GM18858 (cell line): Measurements from ENCODE around the gene GAS2L3.
"Not testable (repeated sequence)": the region's sequence is repeated elsewhere in the genome, so short reads cannot be mapped to it uniquely, and the experiment has no call there.

Experiments
- ATAC-seq: cut with Tn5 transposase; IDR thresholded peaks from one replicate; pipeline ENCODE4 v1.9.1; 2021; ENCODE audit not compliant: unreplicated experiment

Gene GAS2L3

DNA sequence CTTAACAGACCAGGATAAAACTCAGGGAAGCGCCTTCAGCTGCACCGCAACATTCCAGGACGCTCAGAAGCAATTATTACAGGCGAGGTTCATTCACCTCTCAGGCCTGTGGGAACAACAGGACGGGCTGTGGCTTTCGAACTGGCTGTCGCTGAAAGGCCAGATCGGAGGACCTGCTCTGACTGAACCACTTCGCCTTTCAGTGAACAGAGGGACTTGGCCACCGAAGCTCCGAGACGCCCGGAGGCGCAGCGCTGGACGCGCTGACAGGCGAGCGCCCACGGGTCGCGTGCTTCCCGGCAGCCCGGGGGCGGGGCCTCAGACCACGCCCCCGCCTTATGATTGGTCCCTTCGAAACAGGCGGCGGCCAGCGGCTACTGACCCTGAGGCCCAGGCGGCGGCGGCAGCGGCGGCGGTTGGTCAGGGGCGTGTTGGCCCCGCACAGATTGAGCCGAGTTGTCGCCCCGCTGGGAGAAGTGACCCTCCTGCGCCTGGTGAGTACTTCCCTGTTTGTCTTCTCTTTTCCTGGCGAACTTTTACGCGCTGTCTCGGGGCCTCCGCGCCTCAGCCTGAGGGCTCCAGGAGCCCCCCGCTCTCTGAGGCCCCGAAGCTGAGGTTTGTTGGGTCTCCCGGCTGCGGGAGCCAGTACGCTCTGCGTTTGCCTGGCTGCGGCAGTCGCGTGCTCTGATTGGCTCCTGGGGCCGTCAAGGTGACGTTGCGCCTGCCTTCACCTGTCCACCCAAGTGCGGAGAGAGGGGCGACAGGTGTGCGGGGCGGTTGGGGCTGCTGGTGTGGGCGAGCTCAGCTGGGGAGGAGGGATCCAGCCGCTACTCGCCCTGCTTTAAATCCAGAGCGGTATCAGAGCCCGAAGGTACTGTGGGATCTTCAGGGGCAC is at the start of gene GAS2L3:
Gene GAS2L3 (plus strand): TSS at position 393 of the 895 bp plus-strand sequence. CDS start 21,221 bp downstream, outside the sequence.
- ATAC-seq, result peak; percentile 75

DNA sequence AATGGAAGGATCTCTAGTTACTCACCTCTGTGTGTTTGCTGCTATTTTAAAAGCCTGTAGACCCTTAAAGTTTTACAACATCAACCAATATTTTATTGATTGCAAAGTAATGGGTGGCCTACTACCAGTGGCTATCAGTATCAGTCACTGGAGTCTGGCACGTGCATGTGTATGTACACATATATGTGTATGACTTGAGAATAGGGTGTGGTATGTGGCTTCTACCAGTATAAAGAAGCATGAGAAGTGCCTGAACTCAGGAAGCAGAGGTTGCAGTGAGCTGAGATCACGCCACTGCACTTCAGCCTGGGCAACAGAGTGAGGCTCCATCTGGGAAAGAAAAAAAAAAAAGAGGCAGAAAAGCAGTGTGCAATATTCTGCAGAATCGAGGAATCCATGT is 45.5 kb upstream of the GAS2L3 start:
- ATAC-seq, result no peak

DNA sequence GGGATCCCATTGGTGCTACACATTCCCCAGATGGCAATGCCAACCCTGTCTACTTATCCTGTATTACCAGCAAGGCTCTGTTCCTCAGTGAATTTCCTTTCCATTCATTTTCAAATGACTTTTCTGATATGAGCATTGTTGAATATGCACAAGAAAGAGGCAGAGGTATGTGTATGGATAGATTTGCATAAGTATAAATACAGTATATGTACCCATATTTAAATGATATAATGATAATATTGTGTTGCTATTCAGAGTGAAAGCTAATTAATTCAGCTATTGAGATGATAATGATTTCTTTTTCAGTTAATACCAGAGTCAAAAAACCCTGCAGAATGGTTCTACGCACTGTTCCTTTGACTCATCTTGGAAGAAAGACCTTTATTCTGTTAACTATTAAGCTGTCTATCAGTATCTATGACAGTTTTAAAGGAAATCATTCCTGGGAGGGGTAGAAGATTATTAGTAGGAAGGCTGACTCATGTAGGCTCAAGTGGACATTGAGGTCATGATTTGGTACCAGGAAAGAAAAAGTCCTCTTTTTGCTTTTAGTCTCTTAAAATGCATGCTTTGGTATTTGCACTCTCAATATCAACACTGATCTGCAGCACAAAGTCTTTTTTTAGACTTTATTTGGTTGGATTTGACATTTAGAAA is 44.9 kb upstream of the GAS2L3 start:
- ATAC-seq, result no peak

DNA sequence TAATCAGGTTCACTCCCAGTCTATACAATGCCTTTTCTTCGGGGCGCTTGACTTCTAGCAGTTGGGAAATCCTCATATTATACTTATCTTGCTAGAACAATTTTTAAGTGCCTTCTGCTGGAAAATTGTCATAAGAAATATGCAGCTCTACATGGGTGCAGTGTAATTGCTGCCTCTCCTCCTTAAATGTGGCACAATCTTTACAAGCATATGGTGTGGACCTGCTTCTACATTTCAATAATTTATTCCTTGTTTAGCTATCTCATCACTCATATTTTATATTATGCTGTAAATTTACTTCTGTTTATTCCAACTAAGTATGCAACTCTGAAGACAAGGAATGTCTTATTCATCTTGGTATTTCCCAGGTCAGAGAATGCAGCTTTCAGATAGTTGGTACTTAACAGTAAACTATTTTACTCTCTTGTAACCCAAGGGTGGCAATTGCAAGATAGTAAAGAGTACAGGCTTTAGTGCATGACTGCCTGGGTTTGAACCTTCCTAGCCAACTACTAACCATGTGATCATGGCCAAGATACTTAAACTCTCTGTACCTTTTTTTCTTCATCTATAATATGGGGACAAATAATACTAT is 43.6 kb upstream of the GAS2L3 start:
- no peak for ATAC-seq

DNA sequence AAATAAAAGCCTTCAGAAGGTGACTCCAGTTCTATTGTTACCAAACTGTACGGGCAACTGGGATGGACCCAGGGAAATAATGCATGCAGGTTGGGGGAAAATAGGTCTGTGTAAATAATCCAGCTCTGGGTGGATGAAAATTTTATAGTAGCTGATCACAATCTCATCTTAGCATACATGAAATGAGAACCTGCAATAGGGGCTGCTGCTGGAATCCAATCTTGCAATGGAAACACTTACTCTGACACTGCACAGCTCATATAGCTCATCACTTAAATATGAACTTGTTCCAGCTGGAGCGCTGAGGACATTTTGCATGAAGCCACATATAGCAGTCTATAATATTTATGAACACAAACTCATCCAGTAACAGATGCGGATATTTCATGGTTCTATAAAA is 40.1 kb upstream of the GAS2L3 start:
- ATAC-seq, result no peak

DNA sequence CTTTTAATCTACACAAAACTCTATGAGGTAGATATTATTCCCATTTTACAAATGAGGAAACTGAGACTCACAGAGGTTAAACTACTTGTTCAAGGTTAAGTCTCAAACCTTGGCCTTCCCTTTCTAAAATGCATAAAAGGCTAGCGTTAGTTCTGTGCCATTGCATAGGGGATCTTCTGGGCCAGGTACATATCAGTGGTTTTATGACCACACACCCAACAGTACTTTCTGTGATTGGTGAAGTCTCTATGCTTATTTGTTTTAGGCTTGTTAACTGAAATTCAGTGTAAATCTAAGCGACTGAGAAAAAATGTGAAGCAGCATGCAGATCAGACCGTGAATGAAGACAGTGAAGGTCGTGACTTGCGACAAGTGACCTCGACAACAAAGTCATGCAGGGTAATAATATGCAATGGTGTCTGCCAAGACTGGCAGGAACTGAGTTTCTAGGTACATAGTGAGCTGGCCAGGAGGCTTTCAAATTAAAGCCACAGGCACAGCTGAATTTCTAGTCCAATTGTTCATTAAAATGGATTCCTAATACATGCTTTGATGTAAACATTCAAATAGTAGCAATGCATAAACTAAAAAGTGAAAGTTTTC is 38.8 kb upstream of the GAS2L3 start:
- ATAC-seq, result no peak

DNA sequence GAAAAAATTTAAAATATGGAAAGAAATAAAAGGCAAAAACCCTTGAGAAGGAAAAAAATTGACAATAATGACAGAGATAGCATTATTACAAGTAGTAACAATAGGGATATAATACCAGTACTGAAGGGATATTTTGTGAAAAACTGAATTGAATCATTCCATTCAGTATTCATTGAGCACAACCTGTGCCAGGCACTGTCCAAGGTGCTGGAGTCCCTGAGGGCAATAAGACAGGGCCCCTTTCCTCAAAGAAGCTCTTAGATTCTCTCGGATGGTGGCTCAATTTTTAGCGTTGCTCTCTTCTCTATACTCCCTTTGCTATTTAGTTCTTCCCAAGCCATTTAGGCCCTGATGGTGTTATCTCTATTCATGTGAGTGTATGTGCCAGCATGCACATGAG is 34.3 kb upstream of the GAS2L3 start:
- ATAC-seq, result no peak

DNA sequence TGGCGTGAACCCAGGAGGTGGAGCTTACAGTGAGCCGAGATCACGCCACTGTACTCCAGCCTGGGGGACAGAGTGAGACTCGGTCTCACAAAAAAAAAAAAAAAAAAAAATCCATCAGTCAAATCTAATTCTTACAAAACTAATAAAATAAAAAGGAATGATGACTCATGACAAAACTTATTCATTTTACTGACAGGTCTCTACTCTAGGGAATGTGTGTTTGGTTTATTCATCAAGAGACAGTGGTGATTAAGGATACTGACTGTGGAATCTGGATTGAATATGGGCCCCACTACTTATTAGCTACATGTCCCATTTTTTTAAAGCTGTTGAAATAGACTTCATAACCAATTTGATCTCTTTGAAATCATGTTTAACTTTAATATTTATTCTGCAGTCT is 29.3 kb upstream of the GAS2L3 start:
- no peak for ATAC-seq

DNA sequence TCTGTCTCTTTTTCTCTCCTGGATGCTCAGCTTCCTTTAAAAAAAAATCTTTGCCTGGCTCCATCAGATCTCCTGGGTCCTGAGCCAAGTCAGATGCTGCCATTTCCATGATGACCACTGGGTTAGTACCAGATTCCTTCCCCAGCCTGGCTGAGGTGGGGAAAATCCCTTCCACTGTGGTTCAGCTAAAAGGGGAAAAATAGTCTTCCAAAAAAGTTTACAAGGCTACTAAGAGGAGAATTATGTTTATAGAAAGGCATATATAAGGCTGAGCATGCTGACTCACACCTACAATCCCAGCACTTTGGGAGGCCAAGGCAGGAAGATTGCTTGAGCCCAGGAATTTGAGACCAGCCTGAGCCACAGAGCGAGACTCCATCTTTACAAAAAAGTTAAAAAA is 28.4 kb upstream of the GAS2L3 start:
- no peak for ATAC-seq

DNA sequence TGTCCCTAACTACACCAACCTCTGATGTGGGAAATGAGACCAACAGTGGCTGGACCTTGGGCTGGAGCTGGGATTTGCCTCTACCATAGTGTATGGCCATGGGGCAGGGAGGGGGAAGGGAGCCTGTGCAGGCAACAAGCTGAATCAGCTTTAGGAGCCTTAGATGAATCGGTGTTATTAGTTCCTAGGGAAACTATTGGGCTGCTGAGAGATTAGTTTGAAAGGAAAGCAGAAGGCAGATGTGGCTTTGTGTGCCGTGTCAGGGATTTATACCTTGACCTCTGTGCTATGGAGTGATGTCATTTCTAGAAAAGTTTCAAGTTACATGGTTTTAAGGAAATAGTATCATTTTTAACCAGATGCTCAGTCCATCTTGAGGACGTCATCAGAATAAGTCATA is 19.5 kb upstream of the GAS2L3 start:
- ATAC-seq, result no peak

DNA sequence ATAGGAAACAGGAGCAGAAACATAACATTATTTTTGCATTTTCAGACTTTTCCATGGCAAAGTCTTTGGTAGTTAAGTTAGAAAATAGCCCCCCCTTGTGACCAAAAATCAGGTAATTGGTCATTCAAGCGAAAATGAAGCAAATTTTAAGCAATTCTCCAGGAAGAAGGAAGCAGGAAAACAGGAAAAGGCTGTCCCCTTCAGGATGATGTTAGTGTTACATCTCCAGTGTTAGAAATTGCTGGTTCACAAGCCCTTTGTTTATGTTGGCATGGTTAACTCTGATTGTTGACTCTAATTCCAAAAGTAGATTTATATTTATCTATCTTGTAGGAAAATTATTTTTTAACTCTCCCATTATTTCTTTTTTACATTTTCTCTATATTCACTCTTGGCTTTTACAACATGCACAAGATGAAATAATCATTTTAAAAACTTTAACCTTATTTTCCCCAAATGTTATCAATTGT is 18.8 kb upstream of the GAS2L3 start:
- no peak for ATAC-seq

DNA sequence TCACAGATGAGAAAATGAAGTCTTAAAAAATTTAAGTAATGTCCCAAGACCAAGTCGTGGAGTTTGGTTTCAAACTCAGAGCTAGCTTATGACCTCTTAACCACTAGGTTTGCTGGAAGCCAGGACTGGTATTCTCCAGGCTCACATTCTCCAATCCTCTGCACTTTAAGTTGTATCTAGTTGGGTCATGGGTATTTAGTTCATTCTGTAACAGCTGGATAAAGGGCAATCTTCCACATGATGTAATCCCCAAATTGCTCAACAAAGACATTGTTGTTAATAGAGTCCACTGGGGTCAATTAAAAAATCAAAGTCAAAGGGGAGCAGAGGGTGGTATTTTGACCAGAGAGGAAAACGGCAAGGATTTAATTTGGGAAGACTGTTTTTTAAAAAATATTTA is 17.8 kb upstream of the GAS2L3 start:
- ATAC-seq, result no peak

DNA sequence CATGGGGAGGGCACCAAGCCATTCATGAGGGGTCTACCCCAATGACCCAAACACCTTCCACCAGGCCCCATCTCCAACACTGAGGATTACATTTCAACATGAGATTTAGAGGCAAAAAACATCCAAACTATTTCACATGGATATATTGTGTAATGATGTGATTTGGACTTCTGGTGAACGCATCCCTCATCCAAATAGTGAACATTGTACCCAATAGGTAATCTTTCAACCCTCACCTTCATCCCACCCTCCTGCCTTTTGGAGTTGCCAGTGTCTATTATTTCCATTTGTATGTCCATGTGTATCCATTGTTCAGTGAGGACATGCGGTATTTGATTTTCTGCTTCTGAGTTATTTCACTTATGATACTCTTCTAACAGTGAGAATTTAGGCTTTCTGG is 16.1 kb upstream of the GAS2L3 start:
- no peak for ATAC-seq

DNA sequence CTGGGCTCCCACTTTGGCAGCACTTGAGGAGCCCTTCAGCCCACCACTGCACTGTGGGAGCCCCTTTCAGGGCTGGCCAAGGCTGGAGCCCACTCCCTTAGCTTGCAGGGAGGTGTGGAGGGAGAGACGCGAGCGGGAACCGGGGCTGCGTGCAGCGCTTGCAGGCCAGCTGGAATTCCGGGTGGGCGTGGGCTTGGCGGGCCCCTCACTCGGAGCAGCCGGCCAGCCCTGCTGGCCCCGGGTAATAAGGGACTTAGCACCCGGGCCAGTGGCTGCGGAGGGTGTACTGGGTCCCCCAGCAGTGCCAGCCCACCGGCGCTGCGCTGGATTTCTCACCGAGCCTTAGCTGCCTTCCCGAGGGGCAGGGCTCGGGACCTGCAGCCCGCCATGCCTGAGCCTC is 14.2 kb upstream of the GAS2L3 start:
- ATAC-seq, result not testable (repeated sequence)

DNA sequence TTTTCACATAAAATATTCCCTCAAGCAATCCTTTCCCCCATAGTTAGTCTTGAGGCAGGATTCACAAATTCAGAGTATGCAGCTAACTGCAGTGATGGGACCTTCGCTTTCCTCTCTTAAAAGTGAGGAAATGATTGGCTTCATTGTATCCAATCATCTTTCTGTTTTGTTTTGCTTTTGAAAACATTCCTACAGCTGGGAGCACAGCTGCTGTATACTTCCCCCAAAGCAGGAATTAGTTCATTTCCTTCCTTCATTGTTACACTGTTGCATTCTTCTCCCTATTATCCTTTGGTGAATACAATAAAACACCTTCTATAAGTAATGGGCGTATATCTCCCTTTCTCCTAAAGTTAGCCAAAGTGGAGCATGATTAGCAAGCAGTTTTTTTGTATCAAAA is 9.4 kb upstream of the GAS2L3 start:
- no peak for ATAC-seq

DNA sequence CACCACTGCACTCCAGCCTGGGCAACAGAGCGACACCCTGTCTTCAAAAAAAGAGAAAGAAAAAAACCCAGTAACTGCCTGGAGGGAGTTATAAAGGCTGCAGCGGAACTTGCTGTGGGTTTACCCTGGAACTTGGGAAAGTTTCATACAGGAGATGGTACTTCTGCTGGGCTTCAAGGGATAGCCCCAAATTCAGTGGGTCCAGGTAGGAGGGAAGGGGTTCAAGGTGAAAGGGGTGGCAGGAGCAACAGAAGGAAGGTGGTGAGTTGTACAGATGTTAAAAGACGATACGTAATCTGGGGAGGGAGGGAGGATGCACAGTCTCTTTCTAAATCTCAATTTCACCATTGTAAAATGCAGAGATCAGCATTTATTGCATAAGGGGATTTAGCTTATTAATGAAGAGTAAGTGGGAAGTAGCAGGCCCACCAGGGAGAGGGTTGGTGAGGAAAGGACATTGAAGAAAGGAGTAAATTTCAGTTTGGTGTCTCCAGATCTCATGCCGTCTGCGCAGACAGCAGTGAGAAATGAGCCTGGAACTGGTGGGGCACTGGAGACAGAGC is 8.5 kb upstream of the GAS2L3 start:
- ATAC-seq, result no peak

DNA sequence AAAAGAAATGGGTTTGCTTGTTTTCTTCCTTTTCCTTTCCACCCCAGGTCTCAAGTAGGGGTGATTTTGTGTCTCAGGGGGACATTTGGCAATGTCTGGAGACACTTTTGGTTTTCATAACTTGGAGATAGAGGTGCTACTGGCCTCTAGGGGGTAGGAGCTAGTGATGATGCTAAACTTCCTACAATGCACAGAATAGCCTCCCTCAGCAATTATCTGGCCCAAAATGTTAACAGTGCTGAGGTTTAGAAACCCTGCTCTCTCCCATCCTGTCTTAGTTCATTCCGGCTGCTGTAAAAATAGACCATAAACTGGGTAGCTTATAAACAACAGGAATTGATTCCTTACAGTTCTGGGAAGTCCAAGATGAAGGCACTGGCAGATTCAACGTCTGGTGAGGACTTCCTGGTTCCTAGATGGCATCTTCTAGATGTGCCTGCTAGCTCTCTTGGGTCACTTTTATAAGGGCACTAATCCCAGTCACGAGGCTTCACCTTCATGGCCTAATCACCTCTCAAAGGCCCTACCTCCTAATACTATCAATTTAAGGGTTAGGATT is 7.4 kb upstream of the GAS2L3 start:
- no peak for ATAC-seq

DNA sequence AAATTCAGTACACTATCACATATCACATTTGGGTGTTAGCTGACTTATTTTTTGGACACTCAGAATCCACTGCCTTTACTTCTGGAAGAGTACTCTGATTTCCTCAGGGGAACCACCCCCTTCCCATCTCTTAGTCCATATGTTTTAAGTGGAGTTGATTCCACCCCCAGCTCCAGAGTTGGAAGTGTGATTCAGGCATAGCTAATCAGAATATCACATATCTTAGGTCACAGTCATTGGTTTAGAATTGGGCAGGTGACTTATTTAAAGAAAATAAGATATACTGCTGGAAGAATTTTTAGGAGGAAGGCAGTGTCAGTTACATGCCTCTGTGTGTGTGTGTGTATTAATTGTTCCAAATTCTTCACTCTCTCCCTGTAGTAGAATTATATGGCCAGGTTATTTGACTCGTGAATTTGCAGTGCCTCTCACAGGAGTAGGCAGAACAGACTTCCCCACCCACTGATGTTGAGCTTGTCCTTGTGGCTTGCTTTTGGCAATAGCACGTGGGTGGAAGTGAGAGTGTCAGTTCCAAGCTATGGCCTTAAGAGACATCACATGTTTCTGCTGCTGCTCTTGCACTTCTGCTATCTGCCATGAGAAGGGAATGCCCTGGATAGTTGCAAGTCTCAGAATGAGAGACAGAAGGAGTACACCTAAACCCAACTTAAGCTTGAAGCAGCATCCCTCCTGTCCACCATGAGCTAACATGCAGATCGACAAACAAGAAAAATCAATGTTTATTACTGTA is 6.4 kb upstream of the GAS2L3 start:
- ATAC-seq, result peak; percentile 97

DNA sequence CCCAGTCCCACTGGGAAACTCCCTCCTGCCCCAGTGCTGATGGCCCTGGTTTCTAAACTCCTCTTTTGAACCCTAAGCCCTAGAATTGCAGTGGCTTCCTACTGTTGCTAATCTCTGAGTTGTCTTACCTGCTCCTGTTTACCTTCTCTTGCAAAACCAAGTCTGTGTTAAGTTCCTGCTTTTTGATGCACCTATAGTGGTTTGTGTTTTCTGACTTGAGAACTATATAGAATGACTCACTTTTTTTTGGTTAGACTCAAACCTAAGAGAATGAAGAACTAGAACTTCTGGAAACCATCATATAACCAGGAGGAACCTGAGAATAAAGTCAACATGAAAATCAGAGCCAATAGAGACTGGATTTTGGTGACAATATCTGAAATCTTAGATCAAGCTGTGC is 5.5 kb upstream of the GAS2L3 start:
- no peak for ATAC-seq

DNA sequence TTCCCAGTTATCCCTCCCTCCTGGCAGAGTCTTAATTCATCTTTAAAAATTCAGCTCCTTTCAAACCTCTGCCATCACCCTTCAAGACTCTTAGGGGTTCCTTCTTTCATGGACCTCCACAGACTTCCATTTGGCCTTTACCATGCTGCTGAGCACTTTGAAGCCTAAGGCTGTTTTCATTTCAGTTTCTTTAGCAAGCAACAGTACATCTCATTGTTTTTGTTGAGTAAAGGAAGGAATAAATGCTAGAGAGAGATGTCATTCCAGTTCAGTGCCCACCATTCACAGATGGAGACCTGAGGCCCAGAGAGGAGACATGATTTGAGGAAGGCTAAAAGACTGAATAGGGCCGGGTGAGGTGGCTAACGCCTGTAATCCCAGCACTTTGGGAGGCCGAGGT is 1.3 kb upstream of the GAS2L3 start:
- ATAC-seq, result no peak
